Effector memory CD8-positive, alpha-beta T cell (primary cell): ENCODE data around the gene PROM2.

Experiments used
- ATAC-seq: fragments of 150-1000 bp; cut with Tn5 transposase; replicated peaks from 2 replicates; pipeline ENCODE4 v1.10.0; 2021; ENCODE audit warnings: mild to moderate bottlenecking, moderate library complexity
- DNase-seq, 3 experiments: peaks; one replicate each; pipeline ENCODE4 v3.0.0; 2021
- H3K27ac Mint-ChIP-seq, 2 donors: one replicate each; pipeline ENCODE4 v1.8.0; 2022; ENCODE audit warnings: mild to moderate bottlenecking in 2 of 2, mixed read lengths in 2 of 2, moderate library complexity in 2 of 2
- H3K27me3 Mint-ChIP-seq, 2 donors: one replicate each; pipeline ENCODE4 v1.8.0; 2022; ENCODE audit warnings: mixed read lengths in 2 of 2
- H3K36me3 Mint-ChIP-seq: one replicate; pipeline ENCODE4 v1.8.0; 2022; ENCODE audit warnings: mild to moderate bottlenecking, moderate library complexity, mixed read lengths; ENCODE audit not compliant: insufficient read depth
- H3K4me1 Mint-ChIP-seq, 2 donors: one replicate each; pipeline ENCODE4 v1.8.0; 2022; ENCODE audit warnings: low read depth in 2 of 2, mixed read lengths in 2 of 2
- H3K4me3 Mint-ChIP-seq, 2 donors: one replicate each; pipeline ENCODE4 v1.8.0; 2022; ENCODE audit warnings: mild to moderate bottlenecking in 2 of 2, mixed read lengths in 2 of 2, moderate library complexity in 2 of 2
- H3K9me3 Mint-ChIP-seq, 2 donors: one replicate each; pipeline ENCODE4 v1.8.0; 2022; ENCODE audit warnings: mixed read lengths in 2 of 2

PROM2 gene

DNA sequence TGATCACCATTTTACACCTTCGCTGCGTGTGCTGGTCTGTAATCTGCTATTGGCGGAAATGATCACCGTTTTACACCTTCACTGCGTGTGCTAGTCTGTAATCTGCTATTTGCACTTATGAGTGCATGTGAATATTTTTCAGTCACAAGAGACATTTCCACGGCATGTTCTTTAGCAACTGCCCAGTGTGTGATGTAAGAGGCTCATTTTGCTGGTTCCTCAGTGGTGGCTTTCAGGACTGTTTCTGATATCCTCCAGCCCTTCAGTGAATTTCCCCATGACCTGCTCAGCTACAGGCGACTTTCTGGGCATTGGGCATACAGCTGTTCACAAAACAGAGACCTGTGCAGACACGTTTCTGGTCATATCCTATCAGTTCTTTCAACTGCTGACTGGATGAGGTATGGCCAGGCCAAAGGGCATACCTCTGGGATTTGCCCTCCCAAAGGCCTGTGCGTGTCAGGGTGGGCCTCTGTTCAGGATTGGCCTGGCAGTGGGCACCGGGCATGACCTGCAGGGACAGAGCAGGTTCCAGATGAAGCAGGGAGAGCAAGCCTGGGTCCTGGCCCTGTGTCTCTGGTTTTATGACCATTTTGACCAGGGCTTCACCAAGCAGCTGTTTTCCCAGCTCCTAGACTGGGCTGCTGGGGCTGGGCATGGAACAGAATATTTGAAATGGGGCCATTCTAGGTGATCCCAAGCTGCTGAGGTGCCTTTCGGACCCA is 521 bp upstream of the PROM2 start:
- Mint-ChIP-seq H3K4me3 (no peak overlapping the region), H3K36me3 (no peaks in the 10 kb centered on the region)
- no peak for DNase-seq

DNA sequence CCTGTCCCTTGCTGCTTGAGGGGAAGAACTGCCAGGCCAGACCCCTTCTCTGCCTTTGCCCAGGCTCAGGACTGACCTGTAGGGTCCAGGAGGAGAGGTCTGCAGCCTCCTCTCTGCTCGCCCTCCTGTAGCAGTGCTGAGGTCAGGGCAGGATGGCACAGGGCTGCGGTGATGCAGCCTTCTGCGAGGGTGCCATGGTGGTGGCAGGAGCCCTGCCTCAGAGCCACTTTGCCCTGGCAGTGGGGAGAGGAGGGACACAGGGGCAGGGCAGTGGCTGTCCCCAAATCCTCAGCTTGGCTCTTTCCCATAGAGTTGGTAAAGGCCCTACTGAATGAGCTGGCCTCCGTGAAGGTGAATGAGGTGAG is 884 bp downstream of the PROM2 start:
- Mint-ChIP-seq H3K36me3 (no peaks in the 10 kb centered on the region), H3K4me1 (no peaks in the 10 kb centered on the region), H3K27ac (no peak overlapping the region), H3K4me3 (no peak overlapping the region), H3K9me3 (no peaks in the 10 kb centered on the region), H3K27me3 (peaks cover 0 to 11% of the 10 kb centered on the region in 2 donors)
- ATAC-seq (no peak), DNase-seq (no peak)

More for the DNA sequence above, 521 bp upstream of the PROM2 start:
- Mint-ChIP-seq H3K9me3 (no peaks in the 10 kb centered on the region), H3K27ac (no peak overlapping the region), H3K4me1 (no peaks in the 10 kb centered on the region), H3K27me3 (peaks cover 0 to 11% of the 10 kb centered on the region in 2 donors)
- ATAC-seq: no peak

DNA sequence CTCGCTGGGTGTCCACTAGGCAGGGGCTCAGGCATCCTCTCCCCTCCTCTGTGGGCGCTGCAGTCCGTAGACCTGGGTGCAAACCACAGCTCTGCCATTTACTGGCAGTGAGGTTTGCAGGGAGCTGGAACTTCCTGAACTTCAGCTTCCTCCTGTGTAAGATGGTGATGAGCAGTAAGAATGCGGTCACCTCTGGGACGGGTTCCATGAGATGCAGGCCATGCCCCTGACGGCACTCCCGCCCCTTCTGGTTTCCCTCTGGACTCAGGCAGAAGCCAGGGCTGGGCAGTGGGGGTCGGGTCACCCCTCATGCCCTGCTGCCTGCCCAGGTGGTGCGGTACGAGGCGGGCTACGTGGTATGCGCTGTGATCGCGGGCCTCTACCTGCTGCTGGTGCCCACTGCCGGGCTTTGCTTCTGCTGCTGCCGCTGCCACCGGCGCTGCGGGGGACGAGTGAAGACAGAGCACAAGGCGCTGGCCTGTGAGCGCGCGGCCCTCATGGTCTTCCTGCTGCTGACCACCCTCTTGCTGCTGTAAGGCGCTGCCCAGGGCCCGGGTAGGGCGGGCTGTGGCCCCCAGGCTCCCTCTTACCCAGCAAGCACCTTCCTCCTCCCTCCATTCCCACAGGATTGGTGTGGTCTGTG is 1.5 kb downstream of the PROM2 start:
- Mint-ChIP-seq H3K4me1 (no peaks in the 10 kb centered on the region), H3K27ac (no peak overlapping the region), H3K9me3 (no peaks in the 10 kb centered on the region), H3K36me3 (no peaks in the 10 kb centered on the region), H3K27me3 (peaks cover 0 to 11% of the 10 kb centered on the region in 2 donors), H3K4me3 (no peak overlapping the region)
- DNase-seq (no peak), ATAC-seq (no peak)

GRCh38 chr2:95276244-95276887 is 2.1 kb downstream of the PROM2 start:
- no peaks in the 10 kb centered on the region for H3K36me3 Mint-ChIP-seq
- H3K9me3 Mint-ChIP-seq: no peaks in the 10 kb centered on the region
- H3K4me1 Mint-ChIP-seq: no peaks in the 10 kb centered on the region
- H3K27ac Mint-ChIP-seq: no peak overlapping the region
- DNase-seq (no peak), ATAC-seq (no peak)
- H3K4me3 Mint-ChIP-seq: no peak overlapping the region
- H3K27me3 Mint-ChIP-seq: peaks cover 0 to 15% of the 10 kb centered on the region in 2 donors

DNA sequence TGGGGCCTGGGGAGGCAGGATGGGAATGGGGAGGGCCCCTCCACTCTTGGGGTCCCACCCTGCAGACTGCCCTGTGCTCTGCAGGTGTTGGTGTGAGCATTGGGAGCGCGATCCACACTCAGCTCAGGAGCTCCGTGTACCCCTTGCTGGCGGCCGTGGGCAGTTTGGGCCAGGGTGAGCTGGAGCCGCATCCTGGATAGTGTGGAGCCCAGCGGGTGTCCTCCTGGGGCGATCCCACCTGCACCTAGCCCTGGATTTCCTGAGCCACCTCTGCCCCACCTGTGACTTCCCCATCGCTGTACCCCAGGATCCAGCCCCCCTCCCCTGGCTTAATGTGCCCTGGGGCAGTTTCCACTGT is 2.6 kb downstream of the PROM2 start:
- no peak overlapping the region for H3K4me3 Mint-ChIP-seq
- ATAC-seq: no peak
- no peaks in the 10 kb centered on the region for H3K36me3 Mint-ChIP-seq

DNA sequence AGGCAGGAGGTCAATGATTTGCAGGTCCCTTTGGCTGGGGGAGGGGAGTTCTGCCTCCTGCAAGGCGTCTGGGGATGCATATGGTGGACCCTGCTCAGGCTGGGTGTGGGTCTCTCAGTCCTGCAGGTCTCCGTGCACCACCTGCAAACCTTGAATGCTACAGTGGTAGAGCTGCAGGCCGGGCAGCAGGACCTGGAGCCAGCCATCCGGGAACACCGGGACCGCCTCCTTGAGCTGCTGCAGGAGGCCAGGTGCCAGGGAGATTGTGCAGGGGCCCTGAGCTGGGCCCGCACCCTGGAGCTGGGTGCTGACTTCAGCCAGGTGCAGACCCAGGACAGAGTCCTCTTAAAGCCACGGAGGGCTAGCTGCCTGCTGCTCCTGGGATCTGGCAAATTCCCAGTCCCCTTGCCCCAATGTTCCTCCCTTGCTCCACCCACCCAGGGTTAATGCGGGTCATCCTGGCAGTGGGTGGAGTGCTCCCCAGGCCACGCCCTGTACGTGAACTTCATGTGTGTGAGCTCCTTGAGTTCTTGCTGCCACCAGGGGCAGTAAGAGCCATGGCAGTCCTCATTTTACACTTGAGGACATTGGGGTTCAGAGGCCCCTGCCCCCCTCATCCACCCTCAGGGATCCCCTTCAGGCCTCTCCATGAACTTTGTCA is 3.1 kb downstream of the PROM2 start:
- Mint-ChIP-seq H3K9me3 (no peaks in the 10 kb centered on the region), H3K4me1 (no peaks in the 10 kb centered on the region), H3K36me3 (no peaks in the 10 kb centered on the region), H3K27me3 (peaks cover 0 to 25% of the 10 kb centered on the region in 2 donors), H3K4me3 (no peak overlapping the region), H3K27ac (no peak overlapping the region)
- DNase-seq (no peak), ATAC-seq (no peak)

More for the DNA sequence above, 2.6 kb downstream of the PROM2 start:
- H3K27me3 Mint-ChIP-seq: peaks cover 0 to 20% of the 10 kb centered on the region in 2 donors
- H3K9me3 Mint-ChIP-seq: no peaks in the 10 kb centered on the region
- no peak for DNase-seq
- no peaks in the 10 kb centered on the region for H3K4me1 Mint-ChIP-seq
- no peak overlapping the region for H3K27ac Mint-ChIP-seq

DNA sequence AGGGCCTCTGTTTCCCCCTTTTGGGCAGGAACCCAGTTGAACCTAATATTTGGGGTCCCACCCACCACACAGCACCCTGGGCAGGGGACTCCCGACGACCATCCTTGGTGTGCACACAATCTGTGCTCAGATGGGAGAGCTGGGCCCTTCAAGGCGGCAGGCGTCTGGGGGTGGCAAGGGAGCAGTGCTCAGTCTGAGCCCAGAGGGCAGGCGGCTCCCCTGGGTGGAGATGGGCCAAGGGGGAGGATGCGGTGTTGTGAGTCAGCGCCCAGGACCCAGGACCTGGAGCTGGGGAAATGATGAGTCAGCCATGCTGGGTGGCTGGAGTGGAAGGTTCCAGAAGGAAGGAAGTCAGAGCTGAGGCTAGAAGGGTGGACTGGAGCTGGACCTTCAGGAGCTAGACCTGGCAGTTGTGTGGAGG is 3.8 kb downstream of the PROM2 start:
- Mint-ChIP-seq H3K27ac (no peak overlapping the region), H3K9me3 (no peaks in the 10 kb centered on the region), H3K36me3 (no peaks in the 10 kb centered on the region), H3K4me1 (no peaks in the 10 kb centered on the region), H3K27me3 (peaks cover 0 to 26% of the 10 kb centered on the region in 2 donors), H3K4me3 (no peak overlapping the region)
- DNase-seq (no peak), ATAC-seq (no peak)

DNA sequence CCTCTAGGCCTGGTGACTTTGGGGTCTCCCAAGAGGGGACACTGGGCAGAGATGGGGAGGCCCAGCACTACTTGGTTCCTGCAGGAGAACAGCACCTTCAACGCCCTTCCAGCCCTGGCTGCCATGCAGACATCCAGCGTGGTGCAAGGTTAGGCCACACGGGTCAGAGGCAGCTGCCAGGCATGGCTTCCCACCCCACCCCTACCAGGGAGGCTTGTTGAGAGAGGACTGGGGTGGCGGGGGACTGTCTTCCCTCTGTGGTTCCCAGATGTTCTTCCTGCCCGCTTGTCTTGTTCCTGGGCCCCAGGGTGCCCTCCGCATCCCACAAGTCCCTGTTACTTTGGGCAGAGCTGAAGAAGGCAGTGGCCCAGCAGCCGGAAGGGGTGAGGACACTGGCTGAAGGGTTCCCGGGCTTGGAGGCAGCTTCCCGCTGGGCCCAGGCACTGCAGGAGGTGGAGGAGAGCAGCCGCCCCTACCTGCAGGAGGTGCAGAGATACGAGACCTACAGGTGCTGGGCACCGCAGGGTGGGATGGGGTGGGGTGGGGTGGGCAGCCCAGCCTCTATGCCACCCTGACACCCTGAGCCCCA is 4.5 kb downstream of the PROM2 start:
- Mint-ChIP-seq H3K27me3 (peaks cover 0 to 26% of the 10 kb centered on the region in 2 donors), H3K27ac (no peak overlapping the region), H3K4me3 (no peak overlapping the region), H3K9me3 (no peaks in the 10 kb centered on the region), H3K4me1 (no peaks in the 10 kb centered on the region), H3K36me3 (no peaks in the 10 kb centered on the region)
- DNase-seq (no peak), ATAC-seq (no peak)

GRCh38 chr2:95279435-95280035 is 5.3 kb downstream of the PROM2 start:
- no peak for ATAC-seq
- Mint-ChIP-seq H3K27me3 (peaks cover 0 to 26% of the 10 kb centered on the region in 2 donors), H3K9me3 (no peaks in the 10 kb centered on the region)

GRCh38 chr2:95281071-95281470 is 6.8 kb downstream of the PROM2 start:
- ATAC-seq (no peak), DNase-seq (no peak)
- no peaks in the 10 kb centered on the region for H3K9me3 Mint-ChIP-seq
- H3K4me1 Mint-ChIP-seq: no peaks in the 10 kb centered on the region
- no peaks in the 10 kb centered on the region for H3K36me3 Mint-ChIP-seq
- peaks cover 0 to 26% of the 10 kb centered on the region in 2 donors for H3K27me3 Mint-ChIP-seq
- no peak overlapping the region for H3K4me3 Mint-ChIP-seq
- H3K27ac Mint-ChIP-seq: no peak overlapping the region

More at GRCh38 chr2:95279435-95280035, 5.3 kb downstream of the PROM2 start:
- H3K4me3 Mint-ChIP-seq: no peak overlapping the region
- no peak for DNase-seq
- no peaks in the 10 kb centered on the region for H3K36me3 Mint-ChIP-seq
- H3K4me1 Mint-ChIP-seq: no peaks in the 10 kb centered on the region
- no peak overlapping the region for H3K27ac Mint-ChIP-seq

GRCh38 chr2:95281786-95282185 is 7.5 kb downstream of the PROM2 start:
- no peak overlapping the region for H3K27ac Mint-ChIP-seq
- no peak overlapping the region for H3K4me3 Mint-ChIP-seq
- DNase-seq (no peak), ATAC-seq (no peak)
- no peaks in the 10 kb centered on the region for H3K36me3 Mint-ChIP-seq
- H3K27me3 Mint-ChIP-seq: peaks cover 0 to 26% of the 10 kb centered on the region in 2 donors
- H3K4me1 Mint-ChIP-seq: no peaks in the 10 kb centered on the region
- H3K9me3 Mint-ChIP-seq: no peaks in the 10 kb centered on the region

DNA sequence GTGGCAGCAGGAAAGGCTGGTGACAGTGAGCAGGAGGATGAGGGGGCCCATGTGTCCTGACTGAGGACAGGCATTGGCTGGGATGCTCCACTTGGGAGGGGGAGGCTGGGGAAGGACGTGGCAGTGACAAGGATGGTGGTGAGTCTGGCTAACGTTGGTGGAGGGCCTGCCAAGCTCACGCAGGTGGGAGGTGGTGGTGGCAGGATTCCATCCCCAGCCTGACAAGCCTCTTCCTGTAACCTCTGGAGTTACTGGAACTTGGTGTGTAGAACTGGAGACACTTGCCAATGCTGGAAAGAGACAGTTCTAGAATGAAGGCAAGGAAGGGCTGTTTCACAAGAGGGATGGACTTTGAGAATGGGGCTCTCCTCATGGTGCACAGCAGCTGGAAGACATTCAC is 8.2 kb downstream of the PROM2 start:
- H3K27ac Mint-ChIP-seq: no peak overlapping the region
- H3K9me3 Mint-ChIP-seq: no peaks in the 10 kb centered on the region
- ATAC-seq: no peak
- no peaks in the 10 kb centered on the region for H3K4me1 Mint-ChIP-seq
- no peaks in the 10 kb centered on the region for H3K36me3 Mint-ChIP-seq
- no peak for DNase-seq
- peaks cover 0 to 26% of the 10 kb centered on the region in 2 donors for H3K27me3 Mint-ChIP-seq
- H3K4me3 Mint-ChIP-seq: no peak overlapping the region

GRCh38 chr2:95283562-95283961 is 9.3 kb downstream of the PROM2 start:
- H3K36me3 Mint-ChIP-seq: no peaks in the 10 kb centered on the region
- no peak overlapping the region for H3K27ac Mint-ChIP-seq
- DNase-seq (no peak), ATAC-seq (no peak)
- peaks cover 0 to 15% of the 10 kb centered on the region in 2 donors for H3K27me3 Mint-ChIP-seq
- no peaks in the 10 kb centered on the region for H3K4me1 Mint-ChIP-seq
- no peaks in the 10 kb centered on the region for H3K9me3 Mint-ChIP-seq
- H3K4me3 Mint-ChIP-seq: no peak overlapping the region
